HG03103 (cell line): ENCODE data around the gene SULT1A2.
"Not testable (repeated sequence)": the region's sequence is repeated elsewhere in the genome, so short reads cannot be mapped to it uniquely, and the experiment has no call there.

Experiments
- ATAC-seq: cut with Tn5 transposase; IDR thresholded peaks from one replicate; pipeline ENCODE4 v1.9.1; 2021; ENCODE audit warnings: low read depth; ENCODE audit not compliant: unreplicated experiment

Gene SULT1A2

GRCh38 chr16:28562199-28562598, 34.7 kb downstream of the SULT1A2 start:
- no peak for ATAC-seq

DNA sequence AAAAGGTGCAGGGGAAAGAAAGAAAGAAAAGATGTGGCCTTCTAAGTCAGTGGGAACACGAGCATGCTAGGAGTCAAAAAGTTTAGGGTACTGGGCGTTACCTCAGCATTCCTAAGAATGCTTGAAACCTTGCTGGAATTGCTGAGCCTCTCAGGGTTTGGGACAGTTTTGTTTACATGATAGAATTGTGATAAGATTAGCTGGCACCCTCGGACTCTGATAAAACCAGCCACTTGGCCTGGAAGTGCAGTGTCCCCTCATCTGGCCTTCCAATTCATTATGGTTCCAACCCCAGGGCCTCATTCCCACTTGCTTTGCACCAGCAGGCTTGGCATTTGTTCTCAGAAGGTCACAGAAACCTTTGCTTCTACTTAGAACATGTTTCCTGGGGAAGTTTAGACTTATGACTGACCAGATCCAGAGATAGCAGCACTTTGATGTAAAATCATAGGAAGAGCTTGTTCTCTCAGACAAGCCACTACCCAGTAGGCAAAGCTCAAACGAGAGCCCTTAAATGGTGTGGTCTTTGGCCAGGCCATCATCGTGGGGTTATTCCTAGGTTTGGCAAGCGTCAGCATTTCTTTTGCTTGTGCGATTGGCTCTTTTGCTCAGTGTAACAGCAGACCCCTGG, 35.2 kb downstream of the SULT1A2 start:
- no peak for ATAC-seq

DNA sequence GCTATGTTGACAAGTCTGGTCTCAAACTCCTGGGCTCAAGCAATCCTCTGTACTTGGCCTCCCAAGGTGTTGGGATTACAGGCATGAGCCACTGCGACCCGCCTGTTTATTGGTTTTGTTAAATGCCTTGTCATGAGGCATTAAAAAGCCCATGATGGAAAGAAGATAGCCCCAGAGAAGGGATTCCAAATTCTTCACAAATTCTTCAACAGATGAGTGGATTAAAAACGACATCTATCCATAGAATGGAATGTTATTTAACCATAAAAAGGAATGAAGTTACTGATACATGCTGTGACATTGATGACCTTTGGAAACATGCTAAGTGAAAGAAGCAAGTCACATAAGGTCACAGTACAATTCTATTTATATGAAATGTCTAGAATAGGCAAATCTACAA, 38.4 kb downstream of the SULT1A2 start:
- no peak for ATAC-seq

- no peak for ATAC-seq
Measured at GRCh38 chr16:28556914-28557320, 39.9 kb downstream of the SULT1A2 start.

DNA sequence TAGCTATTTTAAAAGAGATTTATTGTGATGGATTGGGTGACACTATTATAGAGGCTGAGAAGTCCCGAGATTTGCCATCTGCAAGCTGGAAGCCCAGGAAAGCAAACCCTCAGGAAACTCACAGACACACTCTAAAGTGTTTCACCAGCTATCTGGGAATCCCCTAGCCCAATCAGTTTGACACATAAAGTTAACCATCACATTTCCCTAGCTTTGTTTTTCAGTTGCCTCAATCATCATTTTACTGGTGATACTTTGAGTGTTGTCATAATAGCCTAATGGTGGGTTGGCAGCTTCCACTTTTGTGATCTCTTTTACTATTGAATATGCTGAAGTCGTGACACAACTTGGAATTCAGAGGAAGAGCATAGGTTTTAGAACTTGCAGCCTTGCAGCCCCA, 41.3 kb downstream of the SULT1A2 start:
- ATAC-seq = no peak

GRCh38 chr16:28554634-28555423, 42.0 kb downstream of the SULT1A2 start:
- no peak for ATAC-seq

GRCh38 chr16:28553776-28554633, 42.8 kb downstream of the SULT1A2 start, which contains the start of gene SGF29:
Gene SGF29, plus strand, starts transcription at chr16:28553920. Its CDS starts 27,150 bp downstream, at chr16:28581070.
- peak; percentile 59 for ATAC-seq

GRCh38 chr16:28549301-28549899, 47.5 kb downstream of the SULT1A2 start:
- ATAC-seq = no peak

DNA sequence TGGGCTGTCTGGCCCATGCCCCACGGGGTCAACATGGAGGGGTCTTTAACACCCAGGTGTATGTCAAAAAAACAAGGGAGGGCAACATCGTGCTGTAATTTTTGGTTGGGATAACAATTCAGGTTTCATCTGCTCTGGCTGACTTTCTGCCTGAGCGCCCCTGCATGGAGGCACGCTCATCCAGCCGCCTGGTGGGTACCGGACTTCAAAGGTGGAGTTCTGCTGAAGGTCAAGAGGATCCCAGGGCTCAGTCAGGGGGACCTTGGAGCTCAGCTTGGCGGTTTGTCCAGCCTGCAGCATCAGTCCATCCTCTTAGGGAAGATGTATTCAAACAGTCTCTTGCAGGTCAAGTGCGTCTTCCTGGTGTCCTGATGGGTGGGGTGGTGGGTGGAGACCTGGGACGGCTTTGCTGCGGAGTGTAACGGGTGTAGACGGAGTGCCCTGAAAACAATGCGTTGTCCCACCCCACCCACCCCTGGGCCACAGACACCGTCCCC, 48.5 kb downstream of the SULT1A2 start:
- ATAC-seq = no peak

GRCh38 chr16:28546626-28547025, 50.2 kb downstream of the SULT1A2 start:
- ATAC-seq = no peak

- not testable (repeated sequence) for ATAC-seq
Measured at GRCh38 chr16:28545964-28546363, 50.9 kb downstream of the SULT1A2 start.

- ATAC-seq = no peak
Measured at GRCh38 chr16:28544998-28545397, 51.9 kb downstream of the SULT1A2 start.

- no peak for ATAC-seq
Measured at GRCh38 chr16:28543072-28543471, 53.8 kb downstream of the SULT1A2 start.

DNA sequence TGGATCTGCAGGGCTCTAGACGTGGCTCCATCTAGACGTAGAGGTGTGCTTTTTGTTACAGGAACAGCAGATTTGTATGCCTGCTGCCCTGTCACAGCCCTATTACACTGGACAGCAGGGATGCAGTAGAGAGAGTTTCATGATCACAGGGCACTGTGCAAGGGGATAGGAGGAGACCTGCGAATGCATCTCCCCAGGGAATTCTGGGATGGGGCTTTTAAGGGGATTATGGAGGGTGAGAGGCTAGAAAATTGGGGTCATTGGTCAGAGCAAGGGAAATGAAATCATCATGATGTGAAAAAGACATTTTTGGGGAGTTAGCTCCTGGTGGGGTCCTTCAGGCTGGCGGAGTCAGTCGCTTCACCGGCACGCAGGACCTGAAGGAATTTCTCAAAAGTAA, 54.2 kb downstream of the SULT1A2 start:
- ATAC-seq = no peak
